ENCODE data around the gene RANBP9.

The RANBP9 gene

GRCh38 chr6:13703496-13703895, 8.1 kb downstream of the RANBP9 start (continued):
- TF ChIP-seq CREB5 (CRISPR knock-in tag; IDR thresholded peaks at IDR 0.05; ENCODE audit: low read depth) (no peak), GLIS3 (CRISPR knock-in tag; IDR thresholded peaks at IDR 0.05) (no peak), ZC3H10 (CRISPR knock-in tag; IDR thresholded peaks at IDR 0.05) (no peak), ZFP30 (CRISPR knock-in tag; IDR thresholded peaks at IDR 0.05) (no peak), BACH2 (CRISPR knock-in tag; IDR thresholded peaks at IDR 0.05; ENCODE audit: borderline replicate concordance) (no peak), CSRNP3 (CRISPR knock-in tag; IDR thresholded peaks at IDR 0.05) (no peak), ZNF565 (CRISPR knock-in tag; conservative IDR thresholded peaks at IDR 0.05; ENCODE audit: low read depth) (no peak), CSDC2 (CRISPR knock-in tag; IDR thresholded peaks at IDR 0.05) (no peak), SNAI2 (CRISPR knock-in tag; IDR thresholded peaks at IDR 0.05) (no peak)

- no peak for ATAC-seq
- TF ChIP-seq SNAI2 (CRISPR knock-in tag; IDR thresholded peaks at IDR 0.05) = no peak
- TF ChIP-seq CREB5 (CRISPR knock-in tag; IDR thresholded peaks at IDR 0.05; ENCODE audit: low read depth) = no peak
- no peak for TF ChIP-seq ZNF8 (CRISPR knock-in tag; IDR thresholded peaks at IDR 0.05)
- TF ChIP-seq TSHZ2 (CRISPR knock-in tag; IDR thresholded peaks at IDR 0.05) = no peak
- no peak for TF ChIP-seq ZFP30 (CRISPR knock-in tag; IDR thresholded peaks at IDR 0.05)
- TF ChIP-seq TCF4 (CRISPR knock-in tag; IDR thresholded peaks at IDR 0.05; ENCODE audit: borderline replicate concordance) = no peak
- no peak for TF ChIP-seq ESRRG (CRISPR knock-in tag; IDR thresholded peaks at IDR 0.05)
- TF ChIP-seq OSR1 (CRISPR knock-in tag; IDR thresholded peaks at IDR 0.05) = no peak
- TF ChIP-seq ISL1 (CRISPR knock-in tag; IDR thresholded peaks at IDR 0.05) = no peak
- no peak for TF ChIP-seq PPARA (CRISPR knock-in tag; IDR thresholded peaks at IDR 0.05; ENCODE audit: borderline replicate concordance)
- no peak for TF ChIP-seq ZNF565 (CRISPR knock-in tag; conservative IDR thresholded peaks at IDR 0.05; ENCODE audit: low read depth)
- TF ChIP-seq ZC3H10 (CRISPR knock-in tag; IDR thresholded peaks at IDR 0.05) = no peak
- no peak for TF ChIP-seq ZNF70 (CRISPR knock-in tag; IDR thresholded peaks at IDR 0.05)
- no peak for TF ChIP-seq ARNTL (CRISPR knock-in tag; IDR thresholded peaks at IDR 0.05; ENCODE audit: borderline replicate concordance, low read depth)
- TF ChIP-seq TOX (CRISPR knock-in tag; IDR thresholded peaks at IDR 0.05; ENCODE audit: borderline replicate concordance) = no peak
- no peak for TF ChIP-seq ZFP3 (CRISPR knock-in tag; IDR thresholded peaks at IDR 0.05)
- no peak for TF ChIP-seq POU6F1 (CRISPR knock-in tag; IDR thresholded peaks at IDR 0.05; ENCODE audit: borderline replicate concordance, low read depth)
- TF ChIP-seq PATZ1 (CRISPR knock-in tag; IDR thresholded peaks at IDR 0.05; ENCODE audit: borderline replicate concordance) = no peak
Observed at GRCh38 chr6:13702809-13703302, 8.8 kb downstream of the RANBP9 start.

Measured in SK-N-SH treated with all-trans-retinoic acid at 6 μM for 48 hours (cell line).